UCSD-AML1 (cell line): ENCODE results near the gene CDC16.
"Not testable (repeated sequence)": the region's sequence is repeated elsewhere in the genome, so short reads cannot be mapped to it uniquely, and the experiment has no call there.

Source experiments
- DNase-seq: peaks from one replicate; lab custom pipeline; 2025; ENCODE audit not compliant: unreplicated experiment; lab: John Stamatoyannopoulos, UW

Gene CDC16

DNA sequence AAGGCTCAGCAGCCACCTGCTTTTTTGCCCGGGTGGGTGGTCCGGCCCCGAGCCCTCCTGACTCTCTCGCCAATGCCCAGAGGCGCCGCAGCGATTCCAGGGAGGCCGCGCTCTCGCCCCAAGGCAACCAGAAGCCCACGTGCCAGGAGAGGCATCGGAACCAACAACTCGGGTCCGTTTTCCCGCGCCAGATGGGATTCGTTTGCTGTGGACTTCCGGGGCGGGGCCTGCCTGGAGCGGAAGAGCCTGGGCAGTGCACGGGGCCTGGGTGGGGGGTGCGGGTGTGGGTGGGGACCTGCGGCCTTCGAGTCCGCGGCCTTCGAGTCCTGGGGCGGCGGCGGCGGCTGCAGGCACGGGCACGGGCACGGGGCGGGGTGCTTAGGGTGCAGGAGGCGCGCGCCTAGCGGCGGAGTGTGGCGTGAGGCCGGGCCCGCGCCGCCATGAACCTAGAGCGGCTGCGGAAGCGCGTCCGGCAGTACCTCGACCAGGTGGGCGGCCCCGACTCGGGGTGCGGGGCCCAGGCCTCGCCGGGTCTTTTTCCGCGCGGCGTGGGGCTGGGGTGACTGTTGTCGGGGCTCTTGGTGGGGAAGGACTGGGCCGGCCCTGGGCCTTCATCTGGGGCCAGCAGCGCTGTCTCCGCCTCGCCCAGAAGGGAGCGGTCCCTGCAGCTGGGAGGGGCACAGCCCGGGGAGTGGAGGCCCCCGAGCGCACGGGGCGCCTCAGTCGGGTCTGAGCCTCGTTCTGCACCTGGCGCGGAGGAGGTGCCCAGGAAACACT is at the start of gene CDC16:
TSS of gene CDC16 (plus strand) at position 253 of the 777 bp plus-strand sequence. CDS start at position 441, 188 bp downstream.
- peak; percentile 89 for DNase-seq

GRCh38 chr13:114185182-114185971 is 49.3 kb upstream of the CDC16 start:
- no peak for DNase-seq

GRCh38 chr13:114194853-114195252 is 39.8 kb upstream of the CDC16 start:
- DNase-seq, result no peak

GRCh38 chr13:114196629-114197028 is 38.1 kb upstream of the CDC16 start:
- no peak for DNase-seq

DNA sequence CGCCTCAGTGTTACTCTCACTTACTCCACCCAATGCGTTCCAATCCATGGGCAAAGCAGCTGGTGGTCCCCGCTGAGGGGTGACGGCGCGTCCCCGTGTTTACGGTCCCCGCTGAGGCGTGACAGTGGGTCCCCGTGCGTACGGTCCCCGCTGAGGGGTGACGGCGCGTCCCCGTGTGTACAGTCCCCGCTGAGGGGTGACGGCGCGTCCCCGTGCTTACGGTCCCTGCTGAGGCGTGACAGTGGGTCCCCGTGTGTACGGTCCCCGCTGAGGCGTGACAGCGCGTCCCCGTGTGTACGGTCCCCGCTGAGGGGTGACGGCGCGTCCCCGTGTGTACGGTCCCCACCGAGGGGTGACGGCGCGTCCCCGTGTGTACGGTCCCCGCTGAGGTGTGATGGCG is 36.1 kb upstream of the CDC16 start:
- no peak for DNase-seq

GRCh38 chr13:114199526-114199925 is 35.2 kb upstream of the CDC16 start:
- not testable (repeated sequence) for DNase-seq

- DNase-seq, result no peak
Measured at GRCh38 chr13:114199954-114200353, 34.7 kb upstream of the CDC16 start.

DNA sequence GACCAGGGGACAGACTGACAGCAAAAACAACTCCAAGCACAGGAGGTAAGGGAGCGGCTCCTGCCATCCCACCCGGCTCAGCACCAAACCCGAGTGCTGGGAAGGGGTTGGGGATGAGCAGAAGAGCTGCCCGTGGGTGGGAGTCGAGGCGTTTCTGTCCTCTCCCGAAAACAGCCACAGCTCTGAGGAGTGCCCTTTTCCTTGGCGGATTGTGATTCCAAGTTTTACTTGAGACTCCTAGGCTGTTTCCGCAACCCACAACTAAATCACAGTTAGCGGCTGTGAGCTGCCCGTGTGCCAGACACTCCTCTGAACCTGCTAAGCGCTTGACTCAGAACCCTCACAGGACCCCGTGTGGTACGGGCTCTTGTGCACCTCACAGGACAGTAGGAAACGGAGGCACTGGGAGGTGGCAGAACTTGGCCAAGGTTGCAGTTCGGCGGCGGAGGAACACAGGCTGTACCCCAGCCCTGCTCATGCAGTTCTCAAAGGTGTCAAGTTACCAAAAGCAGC is 34.2 kb upstream of the CDC16 start:
- DNase-seq, result no peak

- DNase-seq, result no peak
Measured at GRCh38 chr13:114202581-114202980, 32.1 kb upstream of the CDC16 start.

GRCh38 chr13:114203536-114203935 is 31.2 kb upstream of the CDC16 start:
- DNase-seq, result peak; percentile 50

DNA sequence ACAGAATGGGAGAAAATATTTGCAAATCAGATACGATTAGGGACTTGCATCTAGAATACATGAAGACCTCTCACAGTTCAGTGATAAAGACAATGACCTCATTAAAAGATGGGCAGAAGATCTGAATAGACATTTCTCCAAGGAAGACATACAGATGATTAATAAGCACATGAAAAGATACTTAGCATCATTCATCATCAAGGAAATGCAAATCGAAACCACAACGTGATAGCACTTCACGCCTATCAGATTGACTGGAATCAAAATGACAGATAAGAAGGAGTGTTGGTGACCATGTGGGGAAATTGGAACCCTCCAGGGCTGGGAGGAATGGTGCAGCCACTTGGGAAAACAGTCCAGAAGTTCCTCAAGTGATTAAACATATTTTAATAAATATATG is 29.8 kb upstream of the CDC16 start:
- no peak for DNase-seq

DNA sequence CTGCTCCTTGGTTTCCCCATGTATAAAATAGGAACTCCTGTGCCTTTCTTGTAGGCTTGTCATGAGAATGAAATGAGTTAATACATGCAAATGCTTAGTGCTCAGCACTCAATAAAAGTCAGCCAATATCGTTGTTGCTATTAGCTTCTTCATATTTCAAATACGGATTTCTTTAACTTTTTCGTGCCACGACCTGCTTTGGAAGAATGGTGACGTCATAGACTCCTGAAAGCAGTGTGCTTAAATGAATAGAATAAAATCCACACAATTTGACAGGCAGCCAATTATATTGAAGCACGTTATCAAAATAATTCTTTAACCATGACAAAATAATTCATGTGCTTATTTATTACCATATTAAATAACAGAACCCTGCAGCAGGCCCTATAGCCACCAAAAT is 26.6 kb upstream of the CDC16 start:
- no peak for DNase-seq

GRCh38 chr13:114211446-114212157 is 23.1 kb upstream of the CDC16 start:
- no peak for DNase-seq

GRCh38 chr13:114212158-114212495 is 22.6 kb upstream of the CDC16 start:
- no peak for DNase-seq

DNA sequence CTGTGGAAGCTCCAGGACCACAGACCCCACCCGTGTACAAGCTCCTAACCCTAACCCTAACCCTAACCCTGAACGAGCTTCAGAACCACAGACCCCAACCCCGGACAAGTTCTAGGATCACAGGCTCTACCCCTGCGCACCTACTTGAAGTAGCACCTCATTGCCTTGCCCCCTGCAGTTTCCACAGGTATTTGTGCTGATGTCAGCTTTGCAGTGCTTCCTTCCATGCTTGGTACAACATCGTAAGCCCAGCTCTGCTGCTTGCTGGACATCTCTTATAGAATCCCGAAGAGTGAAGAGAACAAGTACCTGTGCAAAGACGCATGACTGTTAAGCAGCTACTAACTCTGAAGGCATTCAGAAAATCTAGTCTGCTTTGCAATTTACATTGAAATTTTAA is 20.7 kb upstream of the CDC16 start:
- no peak for DNase-seq

DNA sequence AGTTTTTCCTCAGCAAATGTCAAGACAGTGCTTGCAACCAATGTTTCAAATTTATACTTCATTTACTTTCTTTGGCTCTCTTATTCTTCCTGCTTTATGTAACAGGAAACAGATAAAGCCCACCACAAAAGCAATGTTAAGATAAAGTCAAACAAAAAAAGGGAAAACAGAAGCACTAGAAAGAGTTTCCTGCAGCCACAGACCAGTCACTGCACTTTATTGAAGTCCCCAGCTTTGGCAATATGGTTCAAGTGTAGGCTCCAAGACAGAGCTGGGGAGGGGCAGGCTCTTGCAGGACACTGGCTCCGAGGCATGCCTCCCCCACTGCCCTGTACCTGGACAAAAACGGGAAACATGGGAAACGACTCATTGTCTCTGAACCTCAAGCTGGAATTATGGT is 15.3 kb upstream of the CDC16 start:
- peak; percentile 39 for DNase-seq

DNA sequence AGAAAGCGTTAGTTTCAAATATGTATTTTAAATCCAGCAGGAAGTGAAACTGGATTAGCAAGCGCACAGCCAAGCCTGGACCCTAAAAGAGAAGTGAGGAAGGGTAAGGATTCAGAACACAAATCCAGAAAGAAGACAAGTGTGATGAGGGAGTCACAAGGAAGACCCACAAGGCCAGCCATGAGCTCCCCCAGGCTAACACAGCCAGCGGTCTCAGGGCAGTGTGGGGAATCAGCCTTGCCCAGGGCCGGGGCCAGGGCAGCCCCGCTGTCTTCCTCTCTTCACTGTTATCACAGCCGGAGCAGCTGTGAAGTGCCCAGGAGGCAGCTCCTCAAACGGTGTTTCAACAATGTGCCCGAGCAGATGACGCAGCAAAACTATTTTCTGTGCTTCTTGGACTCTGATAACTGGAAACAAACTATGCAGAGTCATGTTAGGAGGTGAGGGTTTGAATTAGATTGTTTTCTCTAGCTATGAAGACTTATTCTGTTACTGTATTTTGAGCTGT is 12.2 kb upstream of the CDC16 start:
- DNase-seq, result peak; percentile 80

- DNase-seq, result no peak
Measured at GRCh38 chr13:114224201-114224600, 10.5 kb upstream of the CDC16 start.

DNA sequence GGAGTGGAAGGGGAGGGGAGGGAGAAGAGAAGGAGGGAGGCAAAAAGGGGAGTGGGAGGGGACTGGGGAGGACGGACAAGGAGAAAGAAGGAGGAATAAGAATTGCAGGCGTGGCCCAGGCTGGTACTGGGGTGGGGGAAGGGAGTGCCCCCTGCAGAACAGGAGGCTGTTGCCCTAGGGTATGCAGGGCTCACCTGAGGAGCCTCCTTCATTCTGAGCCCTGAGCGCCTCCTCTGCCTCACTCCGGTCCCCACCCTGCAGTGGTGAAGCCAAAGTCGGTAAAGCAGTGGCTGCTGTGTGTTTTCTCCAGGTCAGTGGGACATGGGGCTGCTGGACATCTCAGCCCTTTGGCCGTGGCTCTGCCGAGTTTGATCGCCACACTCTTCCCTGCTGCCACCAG is 9.1 kb upstream of the CDC16 start:
- no peak for DNase-seq

DNA sequence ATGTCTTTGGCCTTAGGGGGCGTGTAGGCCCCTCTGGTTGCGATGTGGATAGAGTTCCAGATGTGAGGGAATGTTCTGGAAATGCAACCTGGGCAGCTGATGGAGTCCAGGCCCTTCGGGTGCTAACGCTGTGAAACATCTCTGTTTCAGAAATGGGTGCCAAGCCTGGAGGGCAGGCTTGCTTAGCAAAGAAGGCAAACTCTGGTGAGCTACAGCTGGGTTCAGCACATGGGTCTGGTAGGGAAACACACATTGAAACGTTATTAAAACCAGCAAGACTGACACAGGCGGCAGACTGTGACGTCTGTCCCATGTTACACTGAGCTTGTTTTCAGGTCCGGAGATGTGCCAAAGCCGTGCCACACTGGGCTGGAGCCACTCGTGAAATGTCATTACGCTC is 8.6 kb upstream of the CDC16 start:
- no peak for DNase-seq

DNA sequence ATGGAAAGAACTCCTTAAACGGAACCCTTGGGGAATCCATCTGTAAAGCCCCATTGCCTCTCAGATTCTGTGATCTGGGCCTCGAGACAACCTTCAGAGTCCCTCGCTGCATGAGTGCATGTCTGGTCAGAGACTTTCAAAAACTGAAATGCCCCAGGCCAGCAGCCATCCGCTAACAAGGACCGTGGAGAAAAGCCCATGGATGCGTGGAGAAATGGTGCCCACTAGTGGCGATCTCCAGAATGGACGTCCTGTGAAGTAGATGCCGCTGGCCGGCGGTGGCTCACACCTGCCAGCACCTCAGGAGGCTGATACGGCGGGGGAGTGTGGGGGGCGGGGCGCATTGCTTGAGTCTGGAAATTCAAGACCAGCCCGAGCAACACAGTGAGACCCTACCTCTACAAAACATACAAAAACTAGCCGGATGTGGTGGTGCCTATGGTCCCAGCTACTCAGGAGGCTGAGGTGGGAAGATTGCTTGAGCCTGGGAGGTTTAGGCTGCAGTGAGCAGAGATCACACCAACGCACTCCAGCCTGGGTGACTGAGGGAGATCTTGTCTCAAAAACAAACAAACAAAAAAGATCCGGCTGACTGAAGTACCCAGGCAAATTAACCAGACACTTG is 7.9 kb upstream of the CDC16 start:
- peak; percentile 82 for DNase-seq
